SK-N-SH (cell line): Measurements from ENCODE around the gene AKAP8.

Experiments
- CTCF ChIP-seq: fragments of 200-600 bp; sonication (generic); IDR thresholded peaks from 2 replicates; pipeline ENCODE4 v1.6.1; 2017; ENCODE audit warnings: antibody characterized with exemption, mild to moderate bottlenecking, moderate library complexity
- EP300 ChIP-seq, 2 experiments: IDR thresholded peaks; 2 replicates each; pipeline versions ENCODE4 v1.4.0 to v1.6.1; 2012; ENCODE audit warnings: borderline replicate concordance in 1 of 2, low read depth in 1 of 2, low read length in 1 of 2
- EZH2phosphoT487 ChIP-seq: fragments of 200-600 bp; sonication (generic); IDR thresholded peaks from 2 replicates; pipeline ENCODE4 v1.6.1; 2017; ENCODE audit warnings: low read depth, mixed run types, mild to moderate bottlenecking, antibody characterized with exemption, moderate library complexity, borderline replicate concordance
- FOSL2 ChIP-seq: IDR thresholded peaks from 2 replicates; pipeline ENCODE4 v1.4.0; 2012; ENCODE audit warnings: low read depth, mild to moderate bottlenecking, moderate library complexity, borderline replicate concordance
- GATA2 ChIP-seq: sonication (generic); formaldehyde crosslinking; IDR thresholded peaks from 2 replicates; pipeline ENCODE4 v1.5.0; 2020; ENCODE audit warnings: mild to moderate bottlenecking, missing genetic modification reagents
- JUND ChIP-seq: IDR thresholded peaks from 2 replicates; pipeline ENCODE4 v1.4.0; 2012
- MXI1 ChIP-seq: IDR thresholded peaks from 2 replicates; pipeline ENCODE4 v1.6.1; 2012; ENCODE audit warnings: mild to moderate bottlenecking, low read depth, low read length, improper control_type of control experiment
- NRF1 ChIP-seq: IDR thresholded peaks from 2 replicates; pipeline ENCODE4 v1.6.1; 2012; ENCODE audit warnings: low read depth, mild to moderate bottlenecking, low read length
- POLR2AphosphoS5 ChIP-seq: IDR thresholded peaks from 2 replicates; pipeline ENCODE4 v1.6.1; 2012; ENCODE audit warnings: low read depth, low read length
- RAD21 ChIP-seq: IDR thresholded peaks from 2 replicates; pipeline ENCODE4 v1.6.1; 2012; ENCODE audit warnings: mild to moderate bottlenecking, low read length
- RFX5 ChIP-seq: IDR thresholded peaks from 2 replicates; pipeline ENCODE4 v1.6.1; 2012; ENCODE audit warnings: mild to moderate bottlenecking, improper control_type of control experiment, low read length
- TEAD4 ChIP-seq: IDR thresholded peaks from 2 replicates; pipeline ENCODE4 v1.4.0; 2012; ENCODE audit warnings: mild to moderate bottlenecking, borderline replicate concordance; ENCODE audit not compliant: insufficient read depth

GRCh38 chr19:15323496-15324235 lies 55.9 kb downstream of the AKAP8 start:
- TF ChIP-seq CTCF (no peak), NRF1 (no peak), JUND (no peak), TEAD4 (no peak), POLR2AphosphoS5 (no peak), FOSL2 (no peak), RAD21 (no peak), EZH2phosphoT487 (no peak), RFX5 (no peak), EP300 (IDR thresholded peaks at IDR 0.05; ENCODE audit: borderline replicate concordance in 1 of 2, low read depth in 1 of 2, low read length in 1 of 2) (no peak), GATA2 (no peak), MXI1 (no peak)
